8988T (cell line): ENCODE results near the gene DNAAF1.
A peak's percentile ranks its signal among the peaks of the same experiment; 100 is the strongest.
"Not testable (repeated sequence)": the region's sequence is repeated elsewhere in the genome, so short reads cannot be mapped to it uniquely, and the experiment has no call there.

ENCODE experiments used
- DNase-seq: peaks from one replicate; pipeline ENCODE4 v3.0.0; 2011

The DNAAF1 gene

GRCh38 chr16:84144859-84145639 is at the start of gene DNAAF1, which contains the start of gene HSDL1:
TSS of gene DNAAF1 (plus strand) at chr16:84145308. CDS start at chr16:84145441, 133 bp downstream.
TSS of gene HSDL1 (minus strand) at chr16:84145177. CDS start at chr16:84131321, 13,856 bp downstream.
- DNase-seq, result peak; percentile 94

GRCh38 chr16:84095466-84095865 is 49.6 kb upstream of the DNAAF1 start:
- no peak for DNase-seq

- DNase-seq, result no peak
Measured at GRCh38 chr16:84096447-84097005, 48.6 kb upstream of the DNAAF1 start.

- DNase-seq, result no peak
Measured at GRCh38 chr16:84098939-84099338, 46.2 kb upstream of the DNAAF1 start.

GRCh38 chr16:84103678-84104077 is 41.4 kb upstream of the DNAAF1 start:
- DNase-seq, result no peak

- DNase-seq, result no peak
Measured at GRCh38 chr16:84104231-84104630, 40.9 kb upstream of the DNAAF1 start.

GRCh38 chr16:84105301-84105815 is 39.8 kb upstream of the DNAAF1 start:
- DNase-seq, result no peak

- DNase-seq, result no peak
Measured at GRCh38 chr16:84105948-84106740, 39.0 kb upstream of the DNAAF1 start.

- DNase-seq, result no peak
Measured at GRCh38 chr16:84107921-84108320, 37.2 kb upstream of the DNAAF1 start.

- DNase-seq, result no peak
Measured at GRCh38 chr16:84109598-84110335, 35.3 kb upstream of the DNAAF1 start.

- no peak for DNase-seq
Measured at GRCh38 chr16:84110527-84110926, 34.6 kb upstream of the DNAAF1 start.

- DNase-seq, result no peak
Measured at GRCh38 chr16:84111525-84111924, 33.6 kb upstream of the DNAAF1 start.

- not testable (repeated sequence) for DNase-seq
Measured at GRCh38 chr16:84111949-84112348, 33.2 kb upstream of the DNAAF1 start.

GRCh38 chr16:84115919-84116719 is 29.0 kb upstream of the DNAAF1 start:
- no peak for DNase-seq

- DNase-seq, result peak; percentile 97
Measured at GRCh38 chr16:84116720-84117493, 28.2 kb upstream of the DNAAF1 start, which contains the start of gene MBTPS1. TSS of gene MBTPS1 (minus strand) at chr16:84116942. CDS start at chr16:84101783, 15,159 bp downstream.

- no peak for DNase-seq
Measured at GRCh38 chr16:84117494-84117843, 27.6 kb upstream of the DNAAF1 start.

- DNase-seq, result not testable (repeated sequence)
Measured at GRCh38 chr16:84118315-84118714, 26.8 kb upstream of the DNAAF1 start.

GRCh38 chr16:84119368-84119767 is 25.7 kb upstream of the DNAAF1 start:
- no peak for DNase-seq

- no peak for DNase-seq
Measured at GRCh38 chr16:84120023-84120422, 25.1 kb upstream of the DNAAF1 start.

GRCh38 chr16:84121007-84121406 is 24.1 kb upstream of the DNAAF1 start:
- DNase-seq, result no peak
